ENCODE results near the gene FGFBP3.

- TF ChIP-seq CTCF (IDR thresholded peaks at IDR 0.05) (no peak), POLR2A (IDR thresholded peaks at IDR 0.05) (no peak)
Measured at GRCh38 chr10:91893051-91893450, 16.2 kb downstream of the FGFBP3 start.

All from thyroid gland (tissue), 4 donors.